GM18858 (cell line): ENCODE measurements around the gene NTSR1.

Experiments
- ATAC-seq: cut with Tn5 transposase; IDR thresholded peaks from one replicate; pipeline ENCODE4 v1.9.1; 2021; ENCODE audit not compliant: unreplicated experiment

The NTSR1 gene

GRCh38 chr20:62811720-62812119, 103.1 kb downstream of the NTSR1 start:
- ATAC-seq, result no peak
